KBM-7 (cell line): ENCODE results near the gene CYB5D1.

Experiments used
- DNase-seq: peaks from one replicate; pipeline ENCODE4 v3.0.0-alpha.2; 2015
- in situ Hi-C: fragments of 300-500 bp; cut with MboI; formaldehyde crosslinking; loops from 2 replicates; pipeline ENCODE4 v1.14.3; 2020; ENCODE audit warnings: low sequenced_read_pairs, low pct_unique_long_range_greater_than_20kb, mixed read lengths

CYB5D1 gene

GRCh38 chr17:7842380-7843256 is 15.2 kb upstream of the CYB5D1 start:
- peak; percentile 87 for DNase-seq

GRCh38 chr17:7843257-7843535 is 14.6 kb upstream of the CYB5D1 start:
- DNase-seq = no peak
- in situ Hi-C loops = no loop called here

More at GRCh38 chr17:7842380-7843256, 15.2 kb upstream of the CYB5D1 start:
- in situ Hi-C loops = no loop called here

GRCh38 chr17:7843536-7844291 is 14.1 kb upstream of the CYB5D1 start:
- in situ Hi-C loops = no loop called here

GRCh38 chr17:7844292-7845154 is 13.3 kb upstream of the CYB5D1 start:
- DNase-seq = peak; percentile 90
- in situ Hi-C loops = no loop called here

More at GRCh38 chr17:7843536-7844291, 14.1 kb upstream of the CYB5D1 start:
- peak; percentile 66 for DNase-seq

GRCh38 chr17:7845359-7846062 is 12.3 kb upstream of the CYB5D1 start:
- no peak for DNase-seq
- in situ Hi-C loops = no loop called here

GRCh38 chr17:7846063-7846735 is 11.6 kb upstream of the CYB5D1 start:
- in situ Hi-C loops = no loop called here

GRCh38 chr17:7846765-7847661 is 10.8 kb upstream of the CYB5D1 start:
- in situ Hi-C loops = no loop called here
- no peak for DNase-seq

More at GRCh38 chr17:7846063-7846735, 11.6 kb upstream of the CYB5D1 start:
- no peak for DNase-seq

GRCh38 chr17:7848131-7848579 is 9.6 kb upstream of the CYB5D1 start:
- DNase-seq = no peak
- in situ Hi-C loops = no loop called here

- DNase-seq = no peak
- in situ Hi-C loops = no loop called here
These were observed 9.1 kb upstream of the CYB5D1 start for GRCh38 chr17:7848739-7849129.

- no peak for DNase-seq
- in situ Hi-C loops = no loop called here
These were observed 8.6 kb upstream of the CYB5D1 start for GRCh38 chr17:7849130-7849750.

GRCh38 chr17:7849751-7850504 is 7.9 kb upstream of the CYB5D1 start:
- no peak for DNase-seq
- in situ Hi-C loops = no loop called here

GRCh38 chr17:7850701-7851437 is 6.9 kb upstream of the CYB5D1 start:
- no peak for DNase-seq
- in situ Hi-C loops = no loop called here

GRCh38 chr17:7851438-7852261 is 6.2 kb upstream of the CYB5D1 start:
- DNase-seq = peak; percentile 89
- in situ Hi-C loops = no loop called here

GRCh38 chr17:7852262-7852670 is 5.5 kb upstream of the CYB5D1 start:
- in situ Hi-C loops = no loop called here
- DNase-seq = no peak
